Breast epithelium (tissue), 4 donors: ENCODE results near the gene SEC16A. TPM values are rescaled to one million over a fixed set of nuclear protein-coding genes. Genes with fewer than 3 reads are reported as not detected.

Experiments used
- DNase-seq, 2 donors: peaks; one replicate each; pipeline ENCODE4 v3.0.0-alpha.2; 2019; ENCODE audit warnings: low spot score in 2 of 2
- H3K27ac ChIP-seq, 2 donors: fragments of 200-600 bp; sonication (generic) in 1 of 2; one replicate each; pipeline ENCODE4 v1.5.1; 2016 to 2019; ENCODE audit warnings: mild to moderate bottlenecking in 1 of 2
- H3K27me3 ChIP-seq, 2 donors: fragments of 200-600 bp; sonication (generic) in 1 of 2; one replicate each; pipeline versions ENCODE4 v1.5.1 to v1.6.0; 2017 to 2019; ENCODE audit warnings: control low read depth in 1 of 2, mild to moderate bottlenecking in 1 of 2
- H3K36me3 ChIP-seq: fragments of 200-600 bp; one replicate; pipeline ENCODE4 v1.5.1; 2019
- H3K4me1 ChIP-seq, 2 donors: fragments of 200-600 bp; sonication (generic); one replicate each; pipeline ENCODE4 v1.5.1; 2016 to 2019; ENCODE audit warnings: control low read depth in 1 of 2
- H3K4me3 ChIP-seq, 3 donors: fragments of 200-600 bp; sonication (generic); 1 replicate in 2 of 3; 2 replicates in 1 of 3; pipeline ENCODE4 v1.5.1; 2016 to 2019; ENCODE audit warnings: mild to moderate bottlenecking in 3 of 3, moderate library complexity in 2 of 3
- H3K9me3 ChIP-seq, 2 donors: fragments of 200-600 bp; sonication (generic) in 1 of 2; one replicate each; pipeline ENCODE4 v1.5.1; 2016 to 2019; ENCODE audit warnings: control low read depth in 1 of 2
- POLR2A ChIP-seq: fragments of 450-650 bp; IDR thresholded peaks from one replicate; pipeline ENCODE4 v1.6.1; 2016; ENCODE audit warnings: antibody characterized with exemption, mild to moderate bottlenecking, moderate library complexity
- POLR2AphosphoS5 ChIP-seq, 3 donors: sonication (generic); formaldehyde crosslinking; IDR thresholded peaks; one replicate each; pipeline ENCODE4 v1.6.1; 2017; ENCODE audit warnings: antibody characterized with exemption in 3 of 3
- intact Hi-C: fragments of 100-400 bp; cut with DNase I; formaldehyde crosslinking; loops from one replicate; pipeline ENCODE4 v1.15.1; 2023; ENCODE audit warnings: low total_unique reads
- total RNA-seq, 3 donors: library from RNA; depleted of rRNA; stranded (reverse); fragments of >200 nt; gene quantifications; one replicate each; pipeline ENCODE4 v1.1.0, GENCODE V29; 2016
- TF ChIP-seq, protein P1 (sequence below), 3 donors: fragments of 450-650 bp; IDR thresholded peaks; one replicate each; pipeline ENCODE4 v1.5.1; 2016 to 2017; ENCODE audit warnings: antibody characterized with exemption in 3 of 3, mild to moderate bottlenecking in 3 of 3, moderate library complexity in 3 of 3

The SEC16A gene
- total RNA-seq, 3 donors from 2014 or later: 41.9 to 55.1 (median 42.9) TPM

GRCh38 chr9:136496801-136497620, 14.2 kb upstream of the SEC16A start:
- intact Hi-C loops: loop anchor here (5.0 kb wide), 1 partner anchor 710 kb away; the partner anchor contains the start of genes NDOR1 and TMEM203

GRCh38 chr9:136496181-136496580, 13.3 kb upstream of the SEC16A start:
- Histone ChIP-seq H3K36me3 (peaks cover 8% of the 10 kb centered on the region), H3K4me3 (no peak overlapping the region), H3K9me3 (no peaks in the 10 kb centered on the region), H3K4me1 (no peaks in the 10 kb centered on the region), H3K27me3 (no peaks in the 10 kb centered on the region), H3K27ac (no peak overlapping the region)
- no peak for DNase-seq
- intact Hi-C loops: loop anchor here (5.0 kb wide), 1 partner anchor 711 kb away; the partner anchor contains the start of genes NDOR1 and TMEM203
- TF ChIP-seq, protein P1, sequence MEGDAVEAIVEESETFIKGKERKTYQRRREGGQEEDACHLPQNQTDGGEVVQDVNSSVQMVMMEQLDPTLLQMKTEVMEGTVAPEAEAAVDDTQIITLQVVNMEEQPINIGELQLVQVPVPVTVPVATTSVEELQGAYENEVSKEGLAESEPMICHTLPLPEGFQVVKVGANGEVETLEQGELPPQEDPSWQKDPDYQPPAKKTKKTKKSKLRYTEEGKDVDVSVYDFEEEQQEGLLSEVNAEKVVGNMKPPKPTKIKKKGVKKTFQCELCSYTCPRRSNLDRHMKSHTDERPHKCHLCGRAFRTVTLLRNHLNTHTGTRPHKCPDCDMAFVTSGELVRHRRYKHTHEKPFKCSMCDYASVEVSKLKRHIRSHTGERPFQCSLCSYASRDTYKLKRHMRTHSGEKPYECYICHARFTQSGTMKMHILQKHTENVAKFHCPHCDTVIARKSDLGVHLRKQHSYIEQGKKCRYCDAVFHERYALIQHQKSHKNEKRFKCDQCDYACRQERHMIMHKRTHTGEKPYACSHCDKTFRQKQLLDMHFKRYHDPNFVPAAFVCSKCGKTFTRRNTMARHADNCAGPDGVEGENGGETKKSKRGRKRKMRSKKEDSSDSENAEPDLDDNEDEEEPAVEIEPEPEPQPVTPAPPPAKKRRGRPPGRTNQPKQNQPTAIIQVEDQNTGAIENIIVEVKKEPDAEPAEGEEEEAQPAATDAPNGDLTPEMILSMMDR (IDR thresholded peaks at IDR 0.05): no peak
- no peak for TF ChIP-seq POLR2AphosphoS5 (IDR thresholded peaks at IDR 0.05)

More at GRCh38 chr9:136496801-136497620, 14.2 kb upstream of the SEC16A start:
- TF ChIP-seq POLR2A: no peak
- TF ChIP-seq, protein P1 (IDR thresholded peaks at IDR 0.05): no peak
- no peak for TF ChIP-seq POLR2AphosphoS5 (IDR thresholded peaks at IDR 0.05)
- no peaks in the 10 kb centered on the region for H3K4me1 ChIP-seq
- H3K36me3 ChIP-seq: peaks cover 8% of the 10 kb centered on the region
- H3K27me3 ChIP-seq: no peaks in the 10 kb centered on the region
- no peak overlapping the region for H3K4me3 ChIP-seq
- DNase-seq: no peak
- H3K27ac ChIP-seq: no peak overlapping the region
- H3K9me3 ChIP-seq: no peaks in the 10 kb centered on the region

- DNase-seq: no peak
- Histone ChIP-seq H3K4me3 (no peak overlapping the region), H3K9me3 (no peaks in the 10 kb centered on the region), H3K27me3 (no peaks in the 10 kb centered on the region), H3K36me3 (peaks cover 2% of the 10 kb centered on the region), H3K4me1 (no peaks in the 10 kb centered on the region), H3K27ac (no peak overlapping the region)
- TF ChIP-seq POLR2AphosphoS5 (IDR thresholded peaks at IDR 0.05) (no peak), POLR2A (no peak)
- TF ChIP-seq, protein P1 (IDR thresholded peaks at IDR 0.05): no peak
- intact Hi-C loops: loop anchor here (5.0 kb wide), 1 partner anchor 712 kb away; the partner anchor contains the start of genes NDOR1 and TMEM203
These were observed 12.5 kb upstream of the SEC16A start for GRCh38 chr9:136495238-136495800.

GRCh38 chr9:136494531-136495215, 11.8 kb upstream of the SEC16A start:
- TF ChIP-seq, protein P1 (IDR thresholded peaks at IDR 0.05): no peak
- TF ChIP-seq POLR2AphosphoS5 (IDR thresholded peaks at IDR 0.05) (no peak), POLR2A (no peak)
- no peaks in the 10 kb centered on the region for H3K36me3 ChIP-seq
- H3K4me1 ChIP-seq: no peaks in the 10 kb centered on the region
- no peaks in the 10 kb centered on the region for H3K27me3 ChIP-seq
- no peaks in the 10 kb centered on the region for H3K9me3 ChIP-seq
- intact Hi-C loops: loop anchor here (5.0 kb wide), 2 partner anchors 128 to 713 kb away; partner anchors contain the start of genes NDOR1 and TMEM203
- DNase-seq: no peak
- no peak overlapping the region for H3K4me3 ChIP-seq
- H3K27ac ChIP-seq: no peak overlapping the region
